ENCODE data around the gene COX8A.

DNA sequence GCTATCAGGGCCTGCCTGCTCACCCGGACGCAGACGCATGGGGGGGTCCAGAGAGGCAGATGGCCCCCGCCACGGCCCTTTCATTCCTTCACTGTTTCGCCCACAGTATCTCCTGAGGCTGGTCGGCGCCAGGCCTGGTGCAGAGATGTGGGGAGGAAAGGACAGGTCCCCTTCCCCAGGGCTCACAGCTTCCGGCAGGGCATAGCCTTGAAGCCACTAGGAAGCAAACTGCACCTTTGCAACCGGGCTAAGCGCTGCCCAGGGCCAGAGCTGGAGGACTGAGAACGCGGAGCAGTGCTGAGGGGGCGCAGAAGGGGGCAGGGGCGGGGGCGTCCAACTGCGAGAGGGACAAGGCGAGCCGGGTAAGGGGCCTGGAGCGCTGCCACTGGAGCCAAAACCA lies 41.1 kb downstream of the COX8A start:
- TF ChIP-seq, protein P1, sequence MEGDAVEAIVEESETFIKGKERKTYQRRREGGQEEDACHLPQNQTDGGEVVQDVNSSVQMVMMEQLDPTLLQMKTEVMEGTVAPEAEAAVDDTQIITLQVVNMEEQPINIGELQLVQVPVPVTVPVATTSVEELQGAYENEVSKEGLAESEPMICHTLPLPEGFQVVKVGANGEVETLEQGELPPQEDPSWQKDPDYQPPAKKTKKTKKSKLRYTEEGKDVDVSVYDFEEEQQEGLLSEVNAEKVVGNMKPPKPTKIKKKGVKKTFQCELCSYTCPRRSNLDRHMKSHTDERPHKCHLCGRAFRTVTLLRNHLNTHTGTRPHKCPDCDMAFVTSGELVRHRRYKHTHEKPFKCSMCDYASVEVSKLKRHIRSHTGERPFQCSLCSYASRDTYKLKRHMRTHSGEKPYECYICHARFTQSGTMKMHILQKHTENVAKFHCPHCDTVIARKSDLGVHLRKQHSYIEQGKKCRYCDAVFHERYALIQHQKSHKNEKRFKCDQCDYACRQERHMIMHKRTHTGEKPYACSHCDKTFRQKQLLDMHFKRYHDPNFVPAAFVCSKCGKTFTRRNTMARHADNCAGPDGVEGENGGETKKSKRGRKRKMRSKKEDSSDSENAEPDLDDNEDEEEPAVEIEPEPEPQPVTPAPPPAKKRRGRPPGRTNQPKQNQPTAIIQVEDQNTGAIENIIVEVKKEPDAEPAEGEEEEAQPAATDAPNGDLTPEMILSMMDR (IDR thresholded peaks at IDR 0.05; ENCODE audit: insufficient read depth, low read length, poor library complexity, severe bottlenecking) = no peak
- no peak for TF ChIP-seq EZH2phosphoT487 (conservative IDR thresholded peaks at IDR 0.05; ENCODE audit: low read length)

Data from SU-DHL-6 (cell line).